ENCODE data around the gene SLC2A9.

The SLC2A9 gene

DNA sequence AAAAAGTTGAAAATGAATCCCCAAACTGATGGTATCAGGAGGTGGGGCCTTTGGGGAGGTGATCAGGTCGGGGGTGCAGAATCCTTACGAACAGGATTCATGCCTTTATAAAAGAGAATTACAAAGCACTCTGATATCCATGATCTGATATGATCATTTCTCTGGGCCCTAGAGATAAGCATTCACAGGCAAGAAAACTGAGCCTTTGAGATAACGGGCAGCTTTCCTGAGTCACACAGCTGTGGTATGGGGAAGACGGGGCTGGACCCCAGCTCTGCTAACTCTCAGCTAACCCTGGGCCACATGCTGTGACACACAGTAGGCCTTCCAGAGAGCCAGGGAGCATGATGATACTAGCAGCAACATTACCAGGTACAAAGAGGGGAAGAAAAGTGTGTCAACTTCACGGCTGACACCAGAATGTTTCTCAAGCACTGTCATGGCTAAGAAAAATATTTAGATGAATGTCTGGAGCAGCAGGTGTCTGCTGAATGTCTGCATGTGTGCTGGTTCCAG lies 85.1 kb downstream of the SLC2A9 start:
- TF ChIP-seq POLR2AphosphoS5 (IDR thresholded peaks at IDR 0.05; ENCODE audit: low read depth, low read length): no peak
- TF ChIP-seq, protein P1, sequence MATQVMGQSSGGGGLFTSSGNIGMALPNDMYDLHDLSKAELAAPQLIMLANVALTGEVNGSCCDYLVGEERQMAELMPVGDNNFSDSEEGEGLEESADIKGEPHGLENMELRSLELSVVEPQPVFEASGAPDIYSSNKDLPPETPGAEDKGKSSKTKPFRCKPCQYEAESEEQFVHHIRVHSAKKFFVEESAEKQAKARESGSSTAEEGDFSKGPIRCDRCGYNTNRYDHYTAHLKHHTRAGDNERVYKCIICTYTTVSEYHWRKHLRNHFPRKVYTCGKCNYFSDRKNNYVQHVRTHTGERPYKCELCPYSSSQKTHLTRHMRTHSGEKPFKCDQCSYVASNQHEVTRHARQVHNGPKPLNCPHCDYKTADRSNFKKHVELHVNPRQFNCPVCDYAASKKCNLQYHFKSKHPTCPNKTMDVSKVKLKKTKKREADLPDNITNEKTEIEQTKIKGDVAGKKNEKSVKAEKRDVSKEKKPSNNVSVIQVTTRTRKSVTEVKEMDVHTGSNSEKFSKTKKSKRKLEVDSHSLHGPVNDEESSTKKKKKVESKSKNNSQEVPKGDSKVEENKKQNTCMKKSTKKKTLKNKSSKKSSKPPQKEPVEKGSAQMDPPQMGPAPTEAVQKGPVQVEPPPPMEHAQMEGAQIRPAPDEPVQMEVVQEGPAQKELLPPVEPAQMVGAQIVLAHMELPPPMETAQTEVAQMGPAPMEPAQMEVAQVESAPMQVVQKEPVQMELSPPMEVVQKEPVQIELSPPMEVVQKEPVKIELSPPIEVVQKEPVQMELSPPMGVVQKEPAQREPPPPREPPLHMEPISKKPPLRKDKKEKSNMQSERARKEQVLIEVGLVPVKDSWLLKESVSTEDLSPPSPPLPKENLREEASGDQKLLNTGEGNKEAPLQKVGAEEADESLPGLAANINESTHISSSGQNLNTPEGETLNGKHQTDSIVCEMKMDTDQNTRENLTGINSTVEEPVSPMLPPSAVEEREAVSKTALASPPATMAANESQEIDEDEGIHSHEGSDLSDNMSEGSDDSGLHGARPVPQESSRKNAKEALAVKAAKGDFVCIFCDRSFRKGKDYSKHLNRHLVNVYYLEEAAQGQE (IDR thresholded peaks at IDR 0.05; ENCODE audit: insufficient read depth in 1 of 2, low read depth in 2 of 2, low read length in 2 of 2): no peak
- TF ChIP-seq FOXP2 (optimal IDR thresholded peaks at IDR 0.05; ENCODE audit: borderline replicate concordance, extremely low read depth, extremely low read length, insufficient read depth): no peak
- TF ChIP-seq SIN3A (IDR thresholded peaks at IDR 0.05; ENCODE audit: borderline replicate concordance, insufficient read depth, low read length): no peak
- TF ChIP-seq TAF1 (IDR thresholded peaks at IDR 0.05; ENCODE audit: borderline replicate concordance, insufficient read depth, low read length): no peak

DNA sequence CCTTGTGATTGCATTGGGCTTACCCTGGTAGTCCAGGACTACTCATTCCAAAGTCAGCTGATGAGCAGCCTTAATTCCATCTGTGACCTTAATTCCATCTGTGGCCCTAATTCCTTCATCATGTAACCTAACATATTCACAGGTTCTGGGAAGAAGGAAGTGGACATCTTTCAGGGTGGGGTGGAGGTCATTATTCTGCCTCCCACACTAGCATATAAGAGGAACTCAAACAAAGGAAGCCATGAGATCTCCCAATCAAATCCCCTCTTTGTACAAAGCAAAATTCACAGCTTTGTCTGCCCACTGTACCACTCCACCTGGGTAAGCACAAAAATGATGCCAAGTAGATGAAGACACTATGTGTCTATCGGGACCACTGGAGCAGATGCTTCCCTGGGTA lies 87.3 kb downstream of the SLC2A9 start:
- TF ChIP-seq SIN3A (IDR thresholded peaks at IDR 0.05; ENCODE audit: borderline replicate concordance, insufficient read depth, low read length): no peak
- TF ChIP-seq, protein P1 (IDR thresholded peaks at IDR 0.05; ENCODE audit: insufficient read depth in 1 of 2, low read depth in 2 of 2, low read length in 2 of 2): no peak
- TF ChIP-seq TAF1 (IDR thresholded peaks at IDR 0.05; ENCODE audit: borderline replicate concordance, insufficient read depth, low read length): no peak
- TF ChIP-seq FOXP2 (optimal IDR thresholded peaks at IDR 0.05; ENCODE audit: borderline replicate concordance, extremely low read depth, extremely low read length, insufficient read depth): no peak
- no peak for TF ChIP-seq POLR2AphosphoS5 (IDR thresholded peaks at IDR 0.05; ENCODE audit: low read depth, low read length)

DNA sequence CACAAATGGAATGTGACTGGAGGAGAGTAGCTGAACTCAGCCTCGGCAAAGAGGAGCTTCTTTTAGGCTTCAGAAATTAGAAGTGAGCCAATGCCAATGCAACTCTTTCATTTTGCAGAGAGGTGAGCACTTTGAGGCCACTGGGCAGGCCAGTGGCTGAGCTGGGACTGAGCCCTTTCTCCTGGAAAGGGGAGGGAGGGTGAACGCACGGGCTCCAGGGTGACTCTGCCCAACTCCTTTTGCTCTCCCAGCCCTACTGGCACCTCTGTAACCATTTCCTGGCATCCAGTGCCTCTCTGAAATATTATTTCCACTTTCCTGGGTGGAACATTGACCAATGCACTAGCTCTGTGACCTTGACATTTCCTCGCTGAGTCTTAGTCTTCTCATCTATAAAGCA lies 88.1 kb downstream of the SLC2A9 start:
- TF ChIP-seq FOXP2 (optimal IDR thresholded peaks at IDR 0.05; ENCODE audit: borderline replicate concordance, extremely low read depth, extremely low read length, insufficient read depth) (no peak), POLR2AphosphoS5 (IDR thresholded peaks at IDR 0.05; ENCODE audit: low read depth, low read length) (no peak), TAF1 (IDR thresholded peaks at IDR 0.05; ENCODE audit: borderline replicate concordance, insufficient read depth, low read length) (no peak), SIN3A (IDR thresholded peaks at IDR 0.05; ENCODE audit: borderline replicate concordance, insufficient read depth, low read length) (no peak)
- TF ChIP-seq, protein P1 (IDR thresholded peaks at IDR 0.05; ENCODE audit: insufficient read depth in 1 of 2, low read depth in 2 of 2, low read length in 2 of 2): no peak

DNA sequence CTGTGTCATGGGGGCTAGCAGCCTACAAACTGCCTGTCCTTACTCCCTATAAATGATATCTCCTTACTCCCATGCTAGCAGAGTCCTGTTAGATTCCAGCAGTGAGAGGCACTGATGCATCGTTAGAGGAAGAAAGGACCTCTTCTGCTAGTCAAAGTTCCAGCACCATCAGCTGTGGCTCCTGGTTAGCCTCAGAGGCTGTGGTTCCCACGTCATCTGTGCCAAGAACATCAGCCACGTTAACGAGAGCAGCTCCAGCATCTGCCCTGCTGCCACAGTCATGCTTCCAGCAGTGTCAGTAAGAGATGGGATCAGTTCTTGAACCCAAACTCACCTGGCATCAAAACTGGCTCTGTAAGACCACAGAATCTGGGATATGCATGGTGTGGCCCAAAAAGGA lies 88.5 kb downstream of the SLC2A9 start:
- TF ChIP-seq SIN3A (IDR thresholded peaks at IDR 0.05; ENCODE audit: borderline replicate concordance, insufficient read depth, low read length): no peak
- TF ChIP-seq, protein P1 (IDR thresholded peaks at IDR 0.05; ENCODE audit: insufficient read depth in 1 of 2, low read depth in 2 of 2, low read length in 2 of 2): no peak
- no peak for TF ChIP-seq FOXP2 (optimal IDR thresholded peaks at IDR 0.05; ENCODE audit: borderline replicate concordance, extremely low read depth, extremely low read length, insufficient read depth)
- no peak for TF ChIP-seq POLR2AphosphoS5 (IDR thresholded peaks at IDR 0.05; ENCODE audit: low read depth, low read length)
- no peak for TF ChIP-seq TAF1 (IDR thresholded peaks at IDR 0.05; ENCODE audit: borderline replicate concordance, insufficient read depth, low read length)

DNA sequence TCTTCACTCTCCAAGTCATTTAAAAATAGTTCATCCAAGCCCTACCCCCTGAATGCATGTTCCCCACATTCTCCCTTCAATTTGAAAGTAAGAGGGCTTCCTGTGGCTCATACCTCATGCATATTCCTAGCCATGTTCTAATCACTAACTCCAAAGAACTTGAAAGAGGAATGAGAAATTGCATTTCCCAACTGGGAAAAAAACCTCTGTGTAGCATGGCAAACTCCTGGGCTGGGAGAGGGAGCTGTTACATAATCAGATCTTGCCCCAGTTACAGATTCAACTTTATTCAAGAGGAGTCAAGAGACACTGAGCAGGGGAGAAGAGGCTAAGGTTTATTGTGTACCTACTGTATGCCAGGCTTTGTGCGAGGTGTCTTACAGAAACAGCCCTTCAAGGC lies 90.2 kb downstream of the SLC2A9 start:
- TF ChIP-seq TAF1 (IDR thresholded peaks at IDR 0.05; ENCODE audit: borderline replicate concordance, insufficient read depth, low read length) (no peak), SIN3A (IDR thresholded peaks at IDR 0.05; ENCODE audit: borderline replicate concordance, insufficient read depth, low read length) (no peak), FOXP2 (optimal IDR thresholded peaks at IDR 0.05; ENCODE audit: borderline replicate concordance, extremely low read depth, extremely low read length, insufficient read depth) (no peak), POLR2AphosphoS5 (IDR thresholded peaks at IDR 0.05; ENCODE audit: low read depth, low read length) (no peak)
